GM10266 (cell line): ENCODE measurements around the gene FERMT1.
"Not testable (repeated sequence)": the region's sequence is repeated elsewhere in the genome, so short reads cannot be mapped to it uniquely, and the experiment has no call there.

Source experiments
- DNase-seq: peaks from one replicate; pipeline ENCODE4 v3.0.0; 2012; ENCODE audit errors: extremely low spot score
- CTCF ChIP-seq: IDR thresholded peaks from 2 replicates; pipeline ENCODE4 v1.5.1; 2012; ENCODE audit warnings: mild to moderate bottlenecking, low read depth; ENCODE audit not compliant: control insufficient read depth, insufficient read depth; ENCODE audit errors: missing control alignments

FERMT1 gene

GRCh38 chr20:6116758-6117157, 6.1 kb downstream of the FERMT1 start:
- no peak for DNase-seq
- no peak for TF ChIP-seq CTCF

GRCh38 chr20:6115221-6115895, 7.5 kb downstream of the FERMT1 start:
- no peak for TF ChIP-seq CTCF
- DNase-seq = no peak

- no peak for TF ChIP-seq CTCF
- no peak for DNase-seq
These were observed 8.1 kb downstream of the FERMT1 start for GRCh38 chr20:6114696-6115095.

- DNase-seq = no peak
- no peak for TF ChIP-seq CTCF
These were observed 8.9 kb downstream of the FERMT1 start for GRCh38 chr20:6113951-6114350.

- DNase-seq = not testable (repeated sequence)
These were observed 9.9 kb downstream of the FERMT1 start for GRCh38 chr20:6112965-6113364.

GRCh38 chr20:6108330-6108729, 14.5 kb downstream of the FERMT1 start:
- no peak for DNase-seq
- no peak for TF ChIP-seq CTCF

- no peak for TF ChIP-seq CTCF
- no peak for DNase-seq
These were observed 18.2 kb downstream of the FERMT1 start for GRCh38 chr20:6104493-6105188.

GRCh38 chr20:6103301-6103700, 19.5 kb downstream of the FERMT1 start:
- TF ChIP-seq CTCF = no peak
- no peak for DNase-seq
